Gastroesophageal sphincter (tissue), 4 donors: ENCODE data around the gene ALG6. TPM values are rescaled to one million over a fixed set of nuclear protein-coding genes. Genes with fewer than 3 reads are reported as not detected.

Experiments
- ATAC-seq: fragments of 150-250 bp; one replicate; pipeline ENCODE4 v1.9.1; 2016; ENCODE audit warnings: mild to moderate bottlenecking, moderate library complexity
- H3K27ac ChIP-seq, 4 donors: fragments of 200-600 bp; sonication (generic) in 3 of 4; 1 replicate in 3 of 4; 2 replicates in 1 of 4; pipeline ENCODE4 v1.5.1; 2016 to 2019
- H3K27me3 ChIP-seq: fragments of 200-600 bp; sonication (generic); one replicate; pipeline ENCODE4 v1.5.1; 2019
- H3K36me3 ChIP-seq, 2 donors: fragments of 200-600 bp; sonication (generic); one replicate each; pipeline ENCODE4 v1.5.1; 2019; ENCODE audit warnings: control low read depth in 1 of 2
- H3K4me1 ChIP-seq, 3 donors: fragments of 200-600 bp; sonication (generic); 1 replicate in 2 of 3; 2 replicates in 1 of 3; pipeline ENCODE4 v1.5.1; 2016 to 2019; ENCODE audit warnings: control low read depth in 2 of 3
- H3K4me3 ChIP-seq, 2 donors: fragments of 200-600 bp; sonication (generic); one replicate each; pipeline ENCODE4 v1.5.1; 2019; ENCODE audit warnings: mild to moderate bottlenecking in 1 of 2, moderate library complexity in 1 of 2
- H3K9me3 ChIP-seq, 3 donors: fragments of 200-600 bp; sonication (generic); one replicate each; pipeline ENCODE4 v1.5.1; 2017 to 2019; ENCODE audit warnings: control low read depth in 2 of 3
- CTCF ChIP-seq, 4 experiments: fragments of 200-600 bp in 2 of 4; fragments of 450-650 bp in 2 of 4; sonication (generic) in 1 of 4; IDR thresholded peaks; one replicate each; pipeline ENCODE4 v1.5.1; 2017 to 2019; ENCODE audit warnings: antibody characterized with exemption in 4 of 4, mild to moderate bottlenecking in 2 of 4, moderate library complexity in 2 of 4
- EP300 ChIP-seq: sonication (generic); formaldehyde crosslinking; IDR thresholded peaks from one replicate; pipeline ENCODE4 v1.6.1; 2017; ENCODE audit warnings: antibody characterized with exemption, mild to moderate bottlenecking
- POLR2A ChIP-seq, 2 donors: fragments of 450-650 bp; IDR thresholded peaks; one replicate each; pipeline ENCODE4 v1.6.1; 2017; ENCODE audit warnings: antibody characterized with exemption in 2 of 2, mild to moderate bottlenecking in 2 of 2, moderate library complexity in 1 of 2
- POLR2AphosphoS5 ChIP-seq: sonication (generic); formaldehyde crosslinking; IDR thresholded peaks from one replicate; pipeline ENCODE4 v1.6.1; 2017; ENCODE audit warnings: antibody characterized with exemption
- WGBS, 2 donors: methylation state at CpG; one replicate each; pipeline ENCODE4 v1.1.5; 2018; ENCODE audit warnings: low coverage in 1 of 2; 5-methylcytosine and 5-hydroxymethylcytosine counted together
- total RNA-seq, 4 donors: library from RNA; depleted of rRNA; stranded (reverse); fragments of >200 nt; gene quantifications; one replicate each; pipeline ENCODE4 v1.1.0, GENCODE V29; 2016

ALG6 gene
- total RNA-seq, 4 donors from 2014 or later: 4.6 to 9.0 (median 5.7) TPM

- H3K4me3 ChIP-seq: peak overlapping the region in 1 of 2 donors; percentile 61
- ATAC-seq: no peak
- peaks cover 0 to 13% (median 0%) of the 10 kb centered on the region in 3 donors for H3K9me3 ChIP-seq
- peak overlapping the region in 1 of 4 donors; percentile 57 for H3K27ac ChIP-seq
- peaks cover 100% of the 10 kb centered on the region for H3K27me3 ChIP-seq
- peaks cover 0 to 72% (median 15%) of the 10 kb centered on the region in 3 donors for H3K4me1 ChIP-seq
- 2 to 12% methylated on average over 12 to 22 of the region's 47 CpGs for WGBS, 2 donors
- H3K36me3 ChIP-seq: no peaks in the 10 kb centered on the region
- TF ChIP-seq EP300: no peak
- TF ChIP-seq POLR2A (IDR thresholded peaks at IDR 0.05): no peak
- no peak for TF ChIP-seq CTCF (IDR thresholded peaks at IDR 0.05)
- TF ChIP-seq POLR2AphosphoS5: no peak
Observed at GRCh38 chr1:63320022-63320721, 47.3 kb upstream of the ALG6 start.

- H3K27ac ChIP-seq: peak overlapping the region in 3 of 4 donors; percentile 8 to 77 (median 66)
- TF ChIP-seq CTCF (IDR thresholded peaks at IDR 0.05) (no peak), POLR2AphosphoS5 (no peak), EP300 (no peak), POLR2A (IDR thresholded peaks at IDR 0.05) (no peak)
- peaks cover 0 to 72% (median 15%) of the 10 kb centered on the region in 3 donors for H3K4me1 ChIP-seq
- 12 to 16% methylated on average over 21 to 26 of the region's 39 CpGs for WGBS, 2 donors
- H3K36me3 ChIP-seq: no peaks in the 10 kb centered on the region
- no peak for ATAC-seq
- peak overlapping the region in 1 of 2 donors; percentile 61 for H3K4me3 ChIP-seq
- peaks cover 100% of the 10 kb centered on the region for H3K27me3 ChIP-seq
- H3K9me3 ChIP-seq: peaks cover 0 to 13% (median 0%) of the 10 kb centered on the region in 3 donors
Observed at GRCh38 chr1:63321066-63321784, 46.2 kb upstream of the ALG6 start.

GRCh38 chr1:63321785-63322113, 45.7 kb upstream of the ALG6 start:
- no peaks in the 10 kb centered on the region for H3K36me3 ChIP-seq
- peak overlapping the region; percentile 20 to 61 for H3K4me3 ChIP-seq
- H3K9me3 ChIP-seq: peaks cover 0 to 13% (median 0%) of the 10 kb centered on the region in 3 donors
- peak overlapping the region in 3 of 4 donors; percentile 39 to 77 (median 66) for H3K27ac ChIP-seq
- peaks cover 100% of the 10 kb centered on the region for H3K27me3 ChIP-seq
- TF ChIP-seq POLR2A (IDR thresholded peaks at IDR 0.05) (no peak), CTCF (IDR thresholded peaks at IDR 0.05) (no peak), POLR2AphosphoS5 (no peak), EP300 (no peak)
- ATAC-seq: no peak
- peaks cover 0 to 69% (median 15%) of the 10 kb centered on the region in 3 donors for H3K4me1 ChIP-seq
- WGBS, 2 donors: 7 to 10% methylated on average over 2 to 10 of the region's 12 CpGs

- 2% methylated on average over 5 of the region's 85 CpGs; no CpG with 5 or more reads in 1 of the 2 donors for WGBS, 2 donors
- H3K27me3 ChIP-seq: peaks cover 100% of the 10 kb centered on the region
Observed at GRCh38 chr1:63322114-63322943, 45.1 kb upstream of the ALG6 start, which contains the start of gene FOXD3. Gene FOXD3 (plus strand): TSS chr1:63322567. CDS start chr1:63323059, 492 bp downstream.

More at GRCh38 chr1:63322114-63322943, 45.1 kb upstream of the ALG6 start, which contains the start of gene FOXD3:
- peak within 1 kb of the TSS; percentile 20 to 61 for H3K4me3 ChIP-seq
- peak; percentile 42 for ATAC-seq
- H3K36me3 ChIP-seq: no peaks in the 10 kb centered on the region
- peaks cover 0 to 64% (median 15%) of the 10 kb centered on the region in 3 donors for H3K4me1 ChIP-seq
- peaks cover 0 to 13% (median 0%) of the 10 kb centered on the region in 3 donors for H3K9me3 ChIP-seq
- H3K27ac ChIP-seq: peak within 1 kb of the TSS in 3 of 4 donors; percentile 56 to 77 (median 66)
- TF ChIP-seq EP300: no peak
- TF ChIP-seq POLR2AphosphoS5: peak; percentile 25
- TF ChIP-seq POLR2A (IDR thresholded peaks at IDR 0.05): no peak
- no peak for TF ChIP-seq CTCF (IDR thresholded peaks at IDR 0.05)
